SU-DHL-6 (cell line): ENCODE data around the gene AFG1L.
"Not testable (repeated sequence)": the region's sequence is repeated elsewhere in the genome, so short reads cannot be mapped to it uniquely, and the experiment has no call there.

Source experiments
- H2AFZ ChIP-seq: fragments of 200-600 bp; sonication (generic); 2 replicates; pipeline ENCODE4 v1.6.1; 2014; ENCODE audit warnings: low read depth, mild to moderate bottlenecking, moderate library complexity, mixed read lengths, antibody characterized with exemption, low read length; ENCODE audit not compliant: severe bottlenecking
- H3F3A ChIP-seq: fragments of 200-600 bp; shearing (Covaris generic); 2 replicates; pipeline ENCODE4 v1.6.0; 2016; ENCODE audit warnings: antibody characterized with exemption, mild to moderate bottlenecking; ENCODE audit not compliant: insufficient read depth
- H3K27ac ChIP-seq: fragments of 200-600 bp; sonication (generic); 2 replicates; pipeline ENCODE4 v1.5.1; 2016; ENCODE audit warnings: low read depth, mild to moderate bottlenecking, low read length, moderate library complexity, mixed read lengths
- H3K27me3 ChIP-seq: fragments of 200-600 bp; sonication (generic), shearing (Covaris generic); 2 replicates; pipeline ENCODE4 v1.6.0; 2014; ENCODE audit warnings: mild to moderate bottlenecking, low read length
- H3K36me3 ChIP-seq: fragments of 200-600 bp; sonication (generic); 2 replicates; pipeline ENCODE4 v1.6.1; 2014; ENCODE audit warnings: mild to moderate bottlenecking, low read length, mixed read lengths
- H3K4me2 ChIP-seq: fragments of 300-600, 200-600 bp; shearing (Covaris generic), sonication (generic); 2 replicates; pipeline ENCODE4 v1.6.0; 2014; ENCODE audit warnings: low read length, low read depth, mild to moderate bottlenecking; ENCODE audit not compliant: poor library complexity, severe bottlenecking
- H3K4me3 ChIP-seq: fragments of 200-600 bp; sonication (generic); 2 replicates; pipeline ENCODE4 v1.5.1; 2014; ENCODE audit warnings: antibody characterized with exemption, low read length, mild to moderate bottlenecking, mixed read lengths; ENCODE audit not compliant: insufficient read depth, poor library complexity, severe bottlenecking
- H3K79me2 ChIP-seq: fragments of 200-600 bp; sonication (generic); 2 replicates; pipeline ENCODE4 v1.6.1; 2014; ENCODE audit warnings: mild to moderate bottlenecking, low read length, moderate library complexity; ENCODE audit not compliant: insufficient read depth
- H3K9ac ChIP-seq: fragments of 200-600 bp; sonication (generic); 2 replicates; pipeline ENCODE4 v1.7.0; 2014; ENCODE audit warnings: mild to moderate bottlenecking, low read length
- H3K9me2 ChIP-seq: fragments of 200-600 bp; sonication (generic); replicated peaks from 2 replicates; pipeline ENCODE4 v1.6.1; 2014; ENCODE audit warnings: low read length; ENCODE audit not compliant: insufficient read depth
- H3K9me3 ChIP-seq: fragments of 200-600 bp; sonication (generic); 2 replicates; pipeline ENCODE4 v1.6.1; 2014; ENCODE audit warnings: low read length, mixed read lengths; ENCODE audit not compliant: insufficient read depth
- H4K20me1 ChIP-seq: fragments of 200-600 bp; sonication (generic); 2 replicates; pipeline ENCODE4 v1.6.1; 2014; ENCODE audit warnings: low read depth, mild to moderate bottlenecking, antibody characterized with exemption, low read length, moderate library complexity, mixed read lengths
- CTCF ChIP-seq: fragments of 200-600 bp; sonication (generic); IDR thresholded peaks from one replicate; pipeline ENCODE4 v1.5.1; 2017; ENCODE audit warnings: antibody characterized with exemption, mild to moderate bottlenecking, low read length, moderate library complexity; ENCODE audit not compliant: insufficient read depth, poor library complexity, severe bottlenecking
- EZH2phosphoT487 ChIP-seq: fragments of 200-600 bp; sonication (generic), shearing (Covaris generic); conservative IDR thresholded peaks from 2 replicates; pipeline ENCODE4 v1.6.1; 2018; ENCODE audit warnings: mild to moderate bottlenecking, antibody characterized with exemption, low read length, moderate library complexity, mixed read lengths

Gene AFG1L

GRCh38 chr6:108287373-108287772 lies 7.5 kb upstream of the AFG1L start:
- Histone ChIP-seq H3K79me2 (no peaks in the 10 kb centered on the region), H3K36me3 (no peaks in the 10 kb centered on the region), H3F3A (peaks cover 3% of the 10 kb centered on the region; the same call in 1 of the 2 replicates), H3K4me2 (no peak overlapping the region), H3K4me3 (no peak overlapping the region), H4K20me1 (no peaks in the 10 kb centered on the region), H3K27me3 (no peaks in the 10 kb centered on the region), H3K9ac (no peak overlapping the region), H3K9me2 (no peaks in the 10 kb centered on the region), H3K27ac (no peak overlapping the region), H2AFZ (no peak overlapping the region), H3K9me3 (no peaks in the 10 kb centered on the region)
- TF ChIP-seq EZH2phosphoT487 (no peak), CTCF (no peak)

GRCh38 chr6:108288742-108289141 lies 6.1 kb upstream of the AFG1L start:
- Histone ChIP-seq H3K9me3 (no peaks in the 10 kb centered on the region), H3K27ac (no peak overlapping the region), H3K27me3 (no peaks in the 10 kb centered on the region), H3K4me2 (no peak overlapping the region), H3K9ac (no peak overlapping the region), H3K9me2 (no peaks in the 10 kb centered on the region), H3K36me3 (no peaks in the 10 kb centered on the region), H2AFZ (no peak overlapping the region), H4K20me1 (no peaks in the 10 kb centered on the region), H3F3A (peaks cover 3% of the 10 kb centered on the region; the same call in 1 of the 2 replicates), H3K4me3 (no peak overlapping the region), H3K79me2 (no peaks in the 10 kb centered on the region)
- TF ChIP-seq EZH2phosphoT487 (no peak), CTCF (no peak)

DNA sequence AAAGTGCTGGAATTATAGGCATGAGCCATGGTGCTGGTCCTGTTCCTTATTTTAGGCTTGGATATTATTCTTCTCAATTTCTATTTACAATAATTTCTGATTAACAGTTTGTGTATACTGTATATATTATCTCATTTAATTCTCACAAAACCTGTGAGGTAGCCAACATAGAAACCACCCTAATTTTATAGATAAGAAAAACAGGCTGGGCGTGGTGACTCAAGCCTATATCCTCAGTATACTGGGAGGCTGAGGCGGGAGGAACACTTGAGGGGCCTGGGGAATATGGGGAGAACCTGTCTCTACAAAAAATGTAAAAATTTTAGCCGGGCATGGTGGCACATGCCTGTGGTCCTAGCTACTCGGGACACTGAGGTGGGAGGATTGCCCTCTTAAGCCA lies 3.8 kb upstream of the AFG1L start:
- no peaks in the 10 kb centered on the region for H3K27me3 ChIP-seq
- H3K4me2 ChIP-seq = no peak overlapping the region
- no peaks in the 10 kb centered on the region for H3K36me3 ChIP-seq
- H3K79me2 ChIP-seq = no peaks in the 10 kb centered on the region; the same call in 1 of the 2 replicates
- H3K4me3 ChIP-seq = no peak overlapping the region
- H3K27ac ChIP-seq = no peak overlapping the region
- no peak overlapping the region for H2AFZ ChIP-seq
- no peaks in the 10 kb centered on the region for H3K9me2 ChIP-seq
- TF ChIP-seq CTCF (no peak), EZH2phosphoT487 (no peak)
- no peak overlapping the region for H3K9ac ChIP-seq
- H3K9me3 ChIP-seq = no peaks in the 10 kb centered on the region
- no peaks in the 10 kb centered on the region for H4K20me1 ChIP-seq
- peaks cover 8% of the 10 kb centered on the region; the same call in 1 of the 2 replicates for H3F3A ChIP-seq

GRCh38 chr6:108292561-108292960 lies 2.3 kb upstream of the AFG1L start:
- not testable (repeated sequence) for H3K4me3 ChIP-seq, H3K79me2 ChIP-seq, H3K27me3 ChIP-seq, H3K9ac ChIP-seq, H3K9me3 ChIP-seq, H3K27ac ChIP-seq, H2AFZ ChIP-seq, H3K4me2 ChIP-seq, H4K20me1 ChIP-seq, H3K9me2 ChIP-seq, H3K36me3 ChIP-seq
- peaks cover 14% of the 10 kb centered on the region; the same call in 1 of the 2 replicates for H3F3A ChIP-seq
